ENCODE results near the gene IL17RB.

The IL17RB gene

GRCh38 chr3:53843195-53844177 is 2.9 kb upstream of the IL17RB start:
- no peaks in the 10 kb centered on the region for H3K9me3 ChIP-seq (ENCODE audit: control insufficient read depth, low read length)
- no peak overlapping the region for H3K27ac ChIP-seq (ENCODE audit: insufficient read depth, low read depth, low read length, poor library complexity, severe bottlenecking)
- no peaks in the 10 kb centered on the region for H3K36me3 ChIP-seq (ENCODE audit: control insufficient read depth, insufficient read depth, low read length)
- WGBS, 2 experiments, result 80 to 85% methylated on average over 10 of the region's 10 CpGs
- peaks cover 37% of the 10 kb centered on the region for H3K27me3 ChIP-seq (ENCODE audit: control insufficient read depth, insufficient read depth, low read length, poor library complexity, severe bottlenecking)
- peaks cover 17% of the 10 kb centered on the region for H3K4me1 ChIP-seq (ENCODE audit: control insufficient read depth, insufficient read depth, low read length)
- no peak overlapping the region for H3K4me3 ChIP-seq (ENCODE audit: insufficient read depth, low read depth, low read length)

- WGBS, 2 experiments, result 88 to 89% methylated on average over 9 of the region's 9 CpGs
- Histone ChIP-seq H3K27me3 (ENCODE audit: control insufficient read depth, insufficient read depth, low read length, poor library complexity, severe bottlenecking) (peaks cover 37% of the 10 kb centered on the region), H3K4me3 (ENCODE audit: insufficient read depth, low read depth, low read length) (no peak overlapping the region), H3K27ac (ENCODE audit: insufficient read depth, low read depth, low read length, poor library complexity, severe bottlenecking) (no peak overlapping the region), H3K9me3 (ENCODE audit: control insufficient read depth, low read length) (no peaks in the 10 kb centered on the region), H3K36me3 (ENCODE audit: control insufficient read depth, insufficient read depth, low read length) (no peaks in the 10 kb centered on the region), H3K4me1 (ENCODE audit: control insufficient read depth, insufficient read depth, low read length) (peaks cover 17% of the 10 kb centered on the region)
These were observed 1.9 kb upstream of the IL17RB start for GRCh38 chr3:53844262-53845102.

- peak overlapping the region; percentile 69 for H3K4me3 ChIP-seq (ENCODE audit: insufficient read depth, low read depth, low read length)
- H3K36me3 ChIP-seq (ENCODE audit: control insufficient read depth, insufficient read depth, low read length), result no peaks in the 10 kb centered on the region
- H3K4me1 ChIP-seq (ENCODE audit: control insufficient read depth, insufficient read depth, low read length), result peaks cover 17% of the 10 kb centered on the region
- no peak overlapping the region for H3K27ac ChIP-seq (ENCODE audit: insufficient read depth, low read depth, low read length, poor library complexity, severe bottlenecking)
- H3K9me3 ChIP-seq (ENCODE audit: control insufficient read depth, low read length), result no peaks in the 10 kb centered on the region
- 17 to 18% methylated on average over 25 of the region's 25 CpGs for WGBS, 2 experiments
- H3K27me3 ChIP-seq (ENCODE audit: control insufficient read depth, insufficient read depth, low read length, poor library complexity, severe bottlenecking), result peaks cover 37% of the 10 kb centered on the region
These were observed 1.1 kb upstream of the IL17RB start for GRCh38 chr3:53845103-53845880.

GRCh38 chr3:53845881-53846133 is 561 bp upstream of the IL17RB start:
- H3K9me3 ChIP-seq (ENCODE audit: control insufficient read depth, low read length), result no peaks in the 10 kb centered on the region
- H3K36me3 ChIP-seq (ENCODE audit: control insufficient read depth, insufficient read depth, low read length), result no peaks in the 10 kb centered on the region
- no peak overlapping the region for H3K27ac ChIP-seq (ENCODE audit: insufficient read depth, low read depth, low read length, poor library complexity, severe bottlenecking)
- peak overlapping the region; percentile 69 for H3K4me3 ChIP-seq (ENCODE audit: insufficient read depth, low read depth, low read length)
- H3K27me3 ChIP-seq (ENCODE audit: control insufficient read depth, insufficient read depth, low read length, poor library complexity, severe bottlenecking), result peaks cover 37% of the 10 kb centered on the region
- H3K4me1 ChIP-seq (ENCODE audit: control insufficient read depth, insufficient read depth, low read length), result peaks cover 17% of the 10 kb centered on the region
- 0% methylated on average over 34 of the region's 34 CpGs for WGBS, 2 experiments

- 77 to 80% methylated on average over 10 of the region's 10 CpGs for WGBS, 2 experiments
These were observed 435 bp downstream of the IL17RB start for GRCh38 chr3:53846851-53847155.

GRCh38 chr3:53849916-53850315 is 3.5 kb downstream of the IL17RB start:
- Histone ChIP-seq H3K27me3 (ENCODE audit: control insufficient read depth, insufficient read depth, low read length, poor library complexity, severe bottlenecking) (peaks cover 35% of the 10 kb centered on the region), H3K4me1 (ENCODE audit: control insufficient read depth, insufficient read depth, low read length) (peaks cover 3% of the 10 kb centered on the region), H3K36me3 (ENCODE audit: control insufficient read depth, insufficient read depth, low read length) (no peaks in the 10 kb centered on the region), H3K9me3 (ENCODE audit: control insufficient read depth, low read length) (no peaks in the 10 kb centered on the region), H3K27ac (ENCODE audit: insufficient read depth, low read depth, low read length, poor library complexity, severe bottlenecking) (no peak overlapping the region), H3K4me3 (ENCODE audit: insufficient read depth, low read depth, low read length) (no peak overlapping the region)
- WGBS, 2 experiments, result 93 to 94% methylated on average over 6 to 7 of the region's 7 CpGs

More at GRCh38 chr3:53846851-53847155, 435 bp downstream of the IL17RB start:
- no peaks in the 10 kb centered on the region for H3K36me3 ChIP-seq (ENCODE audit: control insufficient read depth, insufficient read depth, low read length)
- peaks cover 37% of the 10 kb centered on the region for H3K27me3 ChIP-seq (ENCODE audit: control insufficient read depth, insufficient read depth, low read length, poor library complexity, severe bottlenecking)
- no peak overlapping the region for H3K27ac ChIP-seq (ENCODE audit: insufficient read depth, low read depth, low read length, poor library complexity, severe bottlenecking)
- H3K4me3 ChIP-seq (ENCODE audit: insufficient read depth, low read depth, low read length), result peak overlapping the region; percentile 69
- H3K4me1 ChIP-seq (ENCODE audit: control insufficient read depth, insufficient read depth, low read length), result peaks cover 17% of the 10 kb centered on the region
- no peaks in the 10 kb centered on the region for H3K9me3 ChIP-seq (ENCODE audit: control insufficient read depth, low read length)

- Histone ChIP-seq H3K36me3 (ENCODE audit: control insufficient read depth, insufficient read depth, low read length) (no peaks in the 10 kb centered on the region), H3K9me3 (ENCODE audit: control insufficient read depth, low read length) (no peaks in the 10 kb centered on the region), H3K27ac (ENCODE audit: insufficient read depth, low read depth, low read length, poor library complexity, severe bottlenecking) (no peak overlapping the region), H3K4me3 (ENCODE audit: insufficient read depth, low read depth, low read length) (no peak overlapping the region), H3K27me3 (ENCODE audit: control insufficient read depth, insufficient read depth, low read length, poor library complexity, severe bottlenecking) (peaks cover 26% of the 10 kb centered on the region), H3K4me1 (ENCODE audit: control insufficient read depth, insufficient read depth, low read length) (no peaks in the 10 kb centered on the region)
- 94 to 95% methylated on average over 5 of the region's 5 CpGs for WGBS, 2 experiments
These were observed 4.5 kb downstream of the IL17RB start for GRCh38 chr3:53850895-53851294.

- 94 to 96% methylated on average over 7 of the region's 7 CpGs for WGBS, 2 experiments
These were observed 10.6 kb downstream of the IL17RB start for GRCh38 chr3:53856964-53857363.

GRCh38 chr3:53858096-53858741 is 11.9 kb downstream of the IL17RB start:
- Histone ChIP-seq H3K4me1 (ENCODE audit: control insufficient read depth, insufficient read depth, low read length) (no peaks in the 10 kb centered on the region), H3K4me3 (ENCODE audit: insufficient read depth, low read depth, low read length) (no peak overlapping the region), H3K27ac (ENCODE audit: insufficient read depth, low read depth, low read length, poor library complexity, severe bottlenecking) (no peak overlapping the region), H3K27me3 (ENCODE audit: control insufficient read depth, insufficient read depth, low read length, poor library complexity, severe bottlenecking) (no peaks in the 10 kb centered on the region), H3K9me3 (ENCODE audit: control insufficient read depth, low read length) (no peaks in the 10 kb centered on the region), H3K36me3 (ENCODE audit: control insufficient read depth, insufficient read depth, low read length) (peaks cover 4% of the 10 kb centered on the region)
- WGBS, 2 experiments, result 92 to 96% methylated on average over 7 of the region's 7 CpGs

More at GRCh38 chr3:53856964-53857363, 10.6 kb downstream of the IL17RB start:
- Histone ChIP-seq H3K4me1 (ENCODE audit: control insufficient read depth, insufficient read depth, low read length) (no peaks in the 10 kb centered on the region), H3K27me3 (ENCODE audit: control insufficient read depth, insufficient read depth, low read length, poor library complexity, severe bottlenecking) (no peaks in the 10 kb centered on the region), H3K9me3 (ENCODE audit: control insufficient read depth, low read length) (no peaks in the 10 kb centered on the region), H3K4me3 (ENCODE audit: insufficient read depth, low read depth, low read length) (no peak overlapping the region), H3K36me3 (ENCODE audit: control insufficient read depth, insufficient read depth, low read length) (peaks cover 4% of the 10 kb centered on the region), H3K27ac (ENCODE audit: insufficient read depth, low read depth, low read length, poor library complexity, severe bottlenecking) (no peak overlapping the region)
